Epithelial cell of esophagus (primary cell): ENCODE measurements around the gene PLD5.
"Not testable (repeated sequence)": the region's sequence is repeated elsewhere in the genome, so short reads cannot be mapped to it uniquely, and the experiment has no call there.

ENCODE experiments used
- DNase-seq: peaks from one replicate; pipeline ENCODE4 v3.0.0; 2010; ENCODE audit warnings: low read depth
- H3K4me3 ChIP-seq: 2 replicates; pipeline ENCODE4 v1.5.1; 2011; ENCODE audit warnings: mild to moderate bottlenecking, low read length, control low read depth
- TF ChIP-seq, protein P1 (sequence below): IDR thresholded peaks from 2 replicates; pipeline ENCODE4 v1.5.1; 2011; ENCODE audit warnings: low read depth, mild to moderate bottlenecking, low read length, control low read depth, inconsistent platforms; ENCODE audit not compliant: insufficient read depth; ENCODE audit errors: missing control alignments

Gene PLD5

DNA sequence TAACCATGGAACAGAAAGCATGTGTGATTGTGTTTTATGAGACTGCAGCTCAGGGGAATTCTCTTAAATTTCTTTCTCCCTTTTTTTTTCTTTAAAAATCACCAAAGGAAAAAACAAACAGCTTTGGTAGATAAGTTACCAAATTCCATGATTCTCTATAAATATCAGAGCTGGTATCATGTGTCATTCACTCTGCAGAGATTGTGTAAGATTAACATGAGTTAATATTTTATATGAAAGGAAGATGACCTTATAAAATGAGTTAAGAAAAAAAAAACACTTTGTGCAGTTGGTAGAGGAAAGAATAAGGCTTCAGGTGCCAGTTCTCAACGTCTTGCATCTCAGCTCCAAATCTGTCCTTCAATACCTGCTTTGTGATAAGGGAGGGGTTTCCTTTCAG lies 287.4 kb downstream of the PLD5 start:
- DNase-seq: no peak
- TF ChIP-seq, protein P1, sequence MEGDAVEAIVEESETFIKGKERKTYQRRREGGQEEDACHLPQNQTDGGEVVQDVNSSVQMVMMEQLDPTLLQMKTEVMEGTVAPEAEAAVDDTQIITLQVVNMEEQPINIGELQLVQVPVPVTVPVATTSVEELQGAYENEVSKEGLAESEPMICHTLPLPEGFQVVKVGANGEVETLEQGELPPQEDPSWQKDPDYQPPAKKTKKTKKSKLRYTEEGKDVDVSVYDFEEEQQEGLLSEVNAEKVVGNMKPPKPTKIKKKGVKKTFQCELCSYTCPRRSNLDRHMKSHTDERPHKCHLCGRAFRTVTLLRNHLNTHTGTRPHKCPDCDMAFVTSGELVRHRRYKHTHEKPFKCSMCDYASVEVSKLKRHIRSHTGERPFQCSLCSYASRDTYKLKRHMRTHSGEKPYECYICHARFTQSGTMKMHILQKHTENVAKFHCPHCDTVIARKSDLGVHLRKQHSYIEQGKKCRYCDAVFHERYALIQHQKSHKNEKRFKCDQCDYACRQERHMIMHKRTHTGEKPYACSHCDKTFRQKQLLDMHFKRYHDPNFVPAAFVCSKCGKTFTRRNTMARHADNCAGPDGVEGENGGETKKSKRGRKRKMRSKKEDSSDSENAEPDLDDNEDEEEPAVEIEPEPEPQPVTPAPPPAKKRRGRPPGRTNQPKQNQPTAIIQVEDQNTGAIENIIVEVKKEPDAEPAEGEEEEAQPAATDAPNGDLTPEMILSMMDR: no peak
- H3K4me3 ChIP-seq: no peak overlapping the region

DNA sequence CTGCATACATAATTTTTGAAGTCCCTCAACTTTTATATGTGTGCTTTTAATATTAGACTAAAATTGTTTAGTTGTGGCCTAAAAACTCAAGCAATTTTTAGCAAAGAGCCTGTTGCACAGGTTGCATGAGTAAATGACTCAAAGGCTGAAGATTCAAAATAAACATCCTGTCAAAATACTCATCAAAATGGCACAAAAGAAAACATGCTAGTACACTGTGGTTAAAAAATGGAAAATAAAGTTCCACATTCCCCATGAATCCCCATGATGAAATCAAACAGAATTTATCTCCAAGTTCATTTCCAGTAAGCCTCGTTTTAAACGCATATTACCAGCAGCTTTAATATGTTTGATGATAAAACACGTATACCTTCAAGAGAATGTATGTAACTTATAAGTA lies 295.5 kb downstream of the PLD5 start:
- TF ChIP-seq, protein P1: no peak
- DNase-seq: peak; percentile 63
- H3K4me3 ChIP-seq: no peak overlapping the region

DNA sequence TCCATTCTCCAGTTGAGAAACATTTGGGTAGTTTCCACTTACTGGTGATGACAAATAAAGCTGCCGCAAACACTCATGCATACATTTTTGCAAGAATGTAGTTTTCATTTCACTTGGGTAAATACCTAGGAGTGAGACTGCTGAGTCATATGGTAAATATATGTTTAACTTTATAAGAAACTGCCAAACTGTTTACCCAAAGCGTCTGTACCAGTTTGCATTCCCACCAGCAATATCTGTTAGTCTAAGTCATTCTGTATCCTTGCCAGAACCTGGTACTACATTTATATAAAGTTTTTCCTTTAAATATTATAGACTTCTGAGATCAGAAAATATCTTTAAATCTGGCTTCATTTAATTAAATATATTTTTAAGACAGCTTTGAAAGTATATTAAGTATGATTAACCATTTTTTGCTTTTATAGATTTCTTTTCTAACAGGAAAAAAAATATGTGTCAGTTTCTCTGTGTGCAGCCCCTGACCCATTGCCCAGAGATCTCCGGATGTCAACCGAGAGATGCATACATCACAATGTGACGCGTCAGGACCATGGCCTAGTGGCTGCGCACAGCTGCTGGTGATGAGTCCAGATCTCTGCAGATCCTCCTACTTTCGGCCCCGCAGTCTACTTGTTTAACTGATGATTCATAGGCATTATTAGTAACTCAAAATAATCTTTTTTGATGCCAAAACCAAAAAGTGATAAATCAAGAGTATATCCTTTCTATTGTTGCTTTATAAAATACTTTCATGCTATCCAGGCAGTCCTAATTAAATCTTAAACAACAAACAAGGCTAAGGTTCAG lies 298.5 kb downstream of the PLD5 start:
- peak; percentile 96 for DNase-seq
- no peak overlapping the region for H3K4me3 ChIP-seq
- TF ChIP-seq, protein P1: no peak

DNA sequence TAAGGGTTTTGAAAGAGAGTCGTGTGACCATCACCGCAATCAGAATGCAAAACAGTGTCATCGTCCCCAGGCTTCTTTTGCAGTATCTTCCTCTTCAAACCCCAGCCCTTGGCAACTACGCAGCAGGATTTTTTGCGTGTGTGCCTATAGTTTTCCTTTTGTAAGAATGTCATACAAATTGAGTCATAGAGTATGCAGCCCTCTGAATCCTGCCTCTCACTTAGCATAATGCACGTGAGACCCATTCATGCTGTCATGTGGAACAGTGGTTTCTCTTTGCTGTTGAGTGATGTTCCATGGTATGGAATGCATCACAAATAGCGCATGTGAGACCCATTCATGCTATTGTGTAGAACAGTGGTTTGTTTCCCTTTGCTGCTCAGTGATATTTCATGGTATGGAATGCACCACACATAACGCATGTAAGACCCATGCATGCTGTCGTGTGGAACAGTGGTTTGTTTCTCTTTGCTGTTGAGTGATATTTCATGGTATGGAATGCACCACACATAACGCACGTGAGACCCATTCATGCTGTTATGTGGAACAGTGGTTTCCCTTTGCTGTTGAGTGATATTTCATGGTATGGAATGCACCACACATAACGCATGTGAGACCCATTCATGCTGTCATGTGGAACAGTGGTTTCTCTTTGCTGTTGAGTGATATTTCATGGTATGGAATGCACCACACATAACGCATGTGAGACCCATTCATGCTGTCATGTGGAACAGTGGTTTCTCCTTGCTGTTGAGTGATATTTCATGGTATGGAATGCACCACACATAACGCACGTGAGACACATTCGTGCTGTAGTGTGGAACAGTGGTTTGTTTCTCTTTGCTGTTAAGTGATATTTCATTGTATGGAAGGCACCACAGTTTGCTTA lies 299.4 kb downstream of the PLD5 start:
- DNase-seq: peak; percentile 58
- not testable (repeated sequence) for H3K4me3 ChIP-seq

DNA sequence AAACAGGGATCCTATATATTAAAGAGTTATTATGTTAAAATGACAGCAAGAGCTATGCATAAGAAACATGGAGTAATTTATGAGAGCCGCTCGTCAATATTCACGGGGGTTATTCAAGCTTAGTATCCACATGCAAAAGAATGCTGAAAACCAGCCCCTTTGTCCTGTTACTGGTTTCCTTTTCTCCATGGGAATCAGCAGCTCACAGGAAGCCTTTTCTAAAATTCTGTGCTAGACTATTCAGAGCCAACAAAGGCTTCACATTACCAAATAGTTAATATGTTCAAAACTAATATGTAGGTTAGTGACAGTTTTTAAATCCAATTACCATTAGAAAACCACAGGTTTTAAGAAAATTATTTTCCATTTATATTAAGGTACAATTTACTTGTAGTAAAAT lies 300.0 kb downstream of the PLD5 start:
- H3K4me3 ChIP-seq: no peak overlapping the region
- no peak for DNase-seq
- TF ChIP-seq, protein P1: no peak

DNA sequence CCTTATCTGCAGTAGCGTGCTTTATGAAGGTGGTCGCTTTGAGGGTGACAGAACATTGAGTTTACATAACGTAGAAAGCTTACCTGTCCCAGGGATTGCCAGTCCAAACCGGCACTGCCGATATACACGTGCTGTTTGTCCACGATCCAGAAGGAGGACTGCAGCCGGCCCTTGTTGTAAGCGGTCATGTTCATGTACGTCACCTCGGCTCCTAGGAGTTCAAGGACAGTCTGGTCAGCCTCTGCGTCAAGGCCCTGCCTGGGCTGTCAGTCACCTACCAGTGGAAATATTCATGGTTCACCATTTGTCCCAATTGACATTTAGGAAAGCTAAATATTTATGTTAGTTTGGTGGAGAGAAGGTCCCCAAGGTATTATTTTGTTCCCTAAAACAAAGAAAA lies 304.6 kb downstream of the PLD5 start:
- TF ChIP-seq, protein P1: no peak
- no peak for DNase-seq
- H3K4me3 ChIP-seq: no peak overlapping the region

DNA sequence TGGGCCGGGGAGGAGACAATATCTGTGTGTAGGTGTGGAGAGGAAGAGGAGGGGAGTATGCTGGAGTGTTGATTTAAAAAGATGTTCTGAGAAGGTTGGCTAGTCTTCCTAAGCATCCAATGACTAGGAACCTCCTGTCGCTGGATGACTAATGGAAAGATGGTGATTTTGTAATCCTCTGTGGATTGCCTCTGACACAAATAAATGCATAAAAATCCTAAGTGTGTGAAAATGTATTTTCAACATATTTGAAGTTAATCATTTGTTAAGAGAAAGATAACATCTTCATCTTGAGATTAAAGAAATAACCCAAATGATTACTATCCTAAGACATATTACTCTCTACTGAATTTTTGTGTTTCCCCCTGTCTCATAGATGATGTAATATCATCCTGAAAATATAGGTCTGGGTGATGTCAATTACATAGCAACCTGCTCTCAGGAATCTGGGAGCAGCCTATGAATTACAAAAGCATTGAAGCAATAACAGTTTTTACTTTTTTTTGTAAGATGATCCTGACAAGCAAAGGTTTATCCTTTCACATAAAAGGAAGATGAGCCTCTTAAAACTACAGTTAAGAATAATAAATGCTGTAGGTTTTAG lies 305.1 kb downstream of the PLD5 start:
- DNase-seq: peak; percentile 77
- no peak overlapping the region for H3K4me3 ChIP-seq
- TF ChIP-seq, protein P1: no peak
